ENCODE measurements around the gene INPP5E.
"Not testable (repeated sequence)": the region's sequence is repeated elsewhere in the genome, so short reads cannot be mapped to it uniquely, and the experiment has no call there.

The INPP5E gene

GRCh38 chr9:136407911-136408310 lies 31.7 kb downstream of the INPP5E start:
- FAIRE-seq: no peak
- TF ChIP-seq, protein P1, sequence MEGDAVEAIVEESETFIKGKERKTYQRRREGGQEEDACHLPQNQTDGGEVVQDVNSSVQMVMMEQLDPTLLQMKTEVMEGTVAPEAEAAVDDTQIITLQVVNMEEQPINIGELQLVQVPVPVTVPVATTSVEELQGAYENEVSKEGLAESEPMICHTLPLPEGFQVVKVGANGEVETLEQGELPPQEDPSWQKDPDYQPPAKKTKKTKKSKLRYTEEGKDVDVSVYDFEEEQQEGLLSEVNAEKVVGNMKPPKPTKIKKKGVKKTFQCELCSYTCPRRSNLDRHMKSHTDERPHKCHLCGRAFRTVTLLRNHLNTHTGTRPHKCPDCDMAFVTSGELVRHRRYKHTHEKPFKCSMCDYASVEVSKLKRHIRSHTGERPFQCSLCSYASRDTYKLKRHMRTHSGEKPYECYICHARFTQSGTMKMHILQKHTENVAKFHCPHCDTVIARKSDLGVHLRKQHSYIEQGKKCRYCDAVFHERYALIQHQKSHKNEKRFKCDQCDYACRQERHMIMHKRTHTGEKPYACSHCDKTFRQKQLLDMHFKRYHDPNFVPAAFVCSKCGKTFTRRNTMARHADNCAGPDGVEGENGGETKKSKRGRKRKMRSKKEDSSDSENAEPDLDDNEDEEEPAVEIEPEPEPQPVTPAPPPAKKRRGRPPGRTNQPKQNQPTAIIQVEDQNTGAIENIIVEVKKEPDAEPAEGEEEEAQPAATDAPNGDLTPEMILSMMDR (IDR thresholded peaks at IDR 0.05; ENCODE audit: insufficient read depth, missing control alignments): no peak
- no peak for DNase-seq (ENCODE audit: insufficient read length, low spot score)

DNA sequence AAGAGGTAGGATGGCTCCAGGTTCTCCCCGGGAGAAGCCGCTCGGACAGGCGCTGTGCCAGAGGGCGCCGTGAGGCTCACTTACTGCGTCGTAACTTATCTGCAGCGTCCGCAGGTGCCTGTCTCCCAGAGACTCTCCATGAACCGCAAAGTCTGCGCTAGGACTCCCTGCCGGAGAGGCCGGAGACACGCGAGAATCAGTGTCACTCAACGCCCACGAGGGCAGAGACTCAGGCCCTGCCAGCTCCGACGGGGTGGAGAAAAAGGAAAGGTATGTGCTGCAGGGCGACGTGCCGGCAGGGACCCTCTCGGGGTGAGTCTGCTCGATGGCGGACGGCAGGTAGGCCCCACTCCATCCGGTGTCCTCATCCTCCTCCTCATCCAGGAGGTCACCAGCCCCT lies 32.6 kb downstream of the INPP5E start:
- DNase-seq (ENCODE audit: insufficient read length, low spot score); FAIRE-seq: not testable (repeated sequence)

GRCh38 chr9:136405904-136406303 lies 33.7 kb downstream of the INPP5E start:
- not testable (repeated sequence) for FAIRE-seq; DNase-seq (ENCODE audit: insufficient read length, low spot score)

DNA sequence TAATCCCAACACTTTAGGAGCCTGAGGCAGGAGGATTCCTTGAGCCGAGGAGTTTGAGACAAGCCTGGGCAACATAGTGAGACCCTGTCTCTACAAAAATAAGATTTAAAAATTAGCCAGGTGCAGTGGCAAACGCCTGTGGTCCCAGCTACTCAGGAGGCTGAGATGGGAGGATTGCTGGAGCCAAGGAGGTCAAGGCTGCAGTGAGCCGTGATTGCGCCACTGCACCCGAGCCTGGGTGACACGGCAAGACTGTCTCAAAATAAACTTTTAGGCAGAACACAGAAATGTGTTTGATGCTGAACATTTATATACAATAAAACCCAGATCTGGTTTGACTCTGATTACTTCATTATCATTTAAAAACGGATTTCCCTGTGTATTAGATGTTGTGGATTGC lies 34.2 kb downstream of the INPP5E start:
- TF ChIP-seq, protein P1 (IDR thresholded peaks at IDR 0.05; ENCODE audit: insufficient read depth, missing control alignments): no peak
- FAIRE-seq (no peak), DNase-seq (ENCODE audit: insufficient read length, low spot score) (no peak)

- no peak for FAIRE-seq
- TF ChIP-seq, protein P1 (IDR thresholded peaks at IDR 0.05; ENCODE audit: insufficient read depth, missing control alignments): no peak
- no peak for DNase-seq (ENCODE audit: insufficient read length, low spot score)
Measured at GRCh38 chr9:136404801-136405136, 34.9 kb downstream of the INPP5E start.

DNA sequence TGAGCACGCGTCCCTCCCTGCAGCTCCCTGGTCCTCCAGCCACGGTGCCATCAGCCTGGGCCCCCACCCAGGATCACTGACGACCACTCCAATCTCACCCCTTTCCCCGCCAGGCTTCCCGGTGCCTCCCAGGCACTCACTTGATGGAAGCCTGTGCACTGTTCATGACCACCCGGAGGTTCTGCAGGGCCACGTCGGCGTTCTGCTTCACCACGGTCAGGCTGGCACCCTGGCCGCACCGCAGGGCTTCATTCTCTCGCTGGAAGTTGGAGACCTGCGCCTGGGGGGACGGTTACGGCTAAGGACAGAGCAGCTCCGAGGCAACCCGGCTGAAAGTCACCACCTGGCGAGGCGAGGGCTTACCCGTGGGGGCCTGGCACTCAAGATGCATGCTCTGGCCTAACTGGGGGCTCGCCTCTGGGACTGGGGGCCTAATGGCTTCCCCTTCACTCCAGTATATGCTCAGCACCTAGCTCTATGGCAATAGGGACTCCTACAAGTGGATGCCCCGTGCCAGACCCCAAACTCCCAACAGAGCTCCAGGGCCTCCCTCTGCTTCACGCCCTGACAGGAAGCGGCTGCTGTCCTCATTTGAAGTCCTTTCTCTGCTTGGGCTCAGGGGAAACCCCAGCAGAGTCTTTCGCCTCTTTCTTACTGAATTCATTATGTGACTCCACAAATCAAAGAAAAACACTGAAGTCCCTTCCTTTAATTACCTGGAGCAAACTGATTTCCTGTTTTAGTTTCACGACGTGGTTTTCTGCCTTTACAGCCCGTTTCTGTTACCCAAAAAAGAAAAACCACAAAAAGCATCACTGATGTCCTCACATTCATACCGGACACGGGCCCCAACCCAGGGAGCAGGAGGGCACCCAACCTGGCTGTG lies 35.5 kb downstream of the INPP5E start:
- DNase-seq (ENCODE audit: insufficient read length, low spot score) (no peak), FAIRE-seq (no peak)
- TF ChIP-seq, protein P1 (IDR thresholded peaks at IDR 0.05; ENCODE audit: insufficient read depth, missing control alignments): no peak

GRCh38 chr9:136403538-136403914 lies 36.1 kb downstream of the INPP5E start:
- FAIRE-seq (no peak), DNase-seq (ENCODE audit: insufficient read length, low spot score) (no peak)
- TF ChIP-seq, protein P1 (IDR thresholded peaks at IDR 0.05; ENCODE audit: insufficient read depth, missing control alignments): no peak

DNA sequence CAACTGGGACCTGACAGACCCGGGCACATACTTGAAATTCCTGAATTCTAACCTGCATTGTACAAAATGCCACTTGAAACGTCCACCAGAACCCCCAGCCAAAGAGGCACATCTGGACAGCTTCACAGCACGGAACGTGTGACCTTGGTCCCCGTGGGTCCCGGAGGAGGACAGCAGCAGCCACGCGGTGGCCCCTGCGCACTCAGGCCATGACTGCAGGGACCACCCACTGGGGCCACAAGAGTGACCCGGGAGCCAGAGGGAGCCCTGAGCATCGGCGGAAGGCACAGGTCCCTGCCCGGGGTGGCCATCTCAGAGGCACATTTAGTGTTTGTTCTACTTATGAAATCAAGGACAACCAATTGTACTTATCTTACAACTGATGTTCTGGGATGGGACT lies 37.6 kb downstream of the INPP5E start:
- DNase-seq (ENCODE audit: insufficient read length, low spot score) (no peak), FAIRE-seq (no peak)
- TF ChIP-seq, protein P1 (IDR thresholded peaks at IDR 0.05; ENCODE audit: insufficient read depth, missing control alignments): no peak
